HG02623 (cell line): ENCODE measurements around the gene PDE3B.
A peak's percentile ranks its signal among the peaks of the same experiment; 100 is the strongest.
"Not testable (repeated sequence)": the region's sequence is repeated elsewhere in the genome, so short reads cannot be mapped to it uniquely, and the experiment has no call there.

Source experiments
- ATAC-seq: cut with Tn5 transposase; IDR thresholded peaks from one replicate; pipeline ENCODE4 v1.9.1; 2021; ENCODE audit warnings: moderate library complexity; ENCODE audit not compliant: unreplicated experiment

The PDE3B gene

DNA sequence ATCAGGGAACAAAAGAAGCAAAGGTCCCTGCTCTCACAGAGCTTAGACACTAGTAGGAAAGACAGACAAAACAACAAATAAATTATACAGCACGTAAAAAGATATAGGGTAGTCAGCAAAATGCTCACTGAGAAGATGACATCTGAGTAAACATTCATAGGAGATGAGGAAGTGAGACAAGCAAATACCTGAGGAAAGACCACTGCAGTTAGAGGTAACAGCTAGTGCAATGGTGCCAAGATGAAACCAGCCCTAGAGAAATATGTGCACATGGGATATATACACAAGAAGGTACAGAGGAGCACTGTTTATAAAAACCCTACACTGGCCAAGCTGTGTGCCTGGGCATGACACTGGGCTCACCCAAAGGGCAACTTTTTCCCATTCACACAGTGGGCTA is 238.6 kb downstream of the PDE3B start:
- ATAC-seq, result no peak

DNA sequence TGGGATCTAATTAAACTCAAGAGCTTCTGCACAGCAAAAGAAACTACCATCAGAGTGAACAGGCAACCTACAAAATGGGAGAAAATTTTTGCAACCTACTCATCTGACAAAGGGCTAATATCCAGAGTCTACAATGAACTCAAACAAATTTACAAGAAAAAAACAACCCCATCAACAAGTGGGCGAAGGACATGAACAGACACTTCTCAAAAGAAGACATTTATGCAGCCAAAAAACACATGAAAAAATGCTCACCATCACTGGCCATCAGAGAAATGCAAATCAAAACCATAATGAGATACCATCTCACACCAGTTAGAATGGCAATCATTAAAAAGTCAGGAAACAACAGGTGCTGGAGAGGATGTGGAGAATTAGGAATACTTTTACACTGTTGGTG is 240.1 kb downstream of the PDE3B start:
- ATAC-seq, result not testable (repeated sequence)

- ATAC-seq, result no peak
Observed at GRCh38 chr11:14884667-14885273, 241.2 kb downstream of the PDE3B start.

GRCh38 chr11:14886513-14886912 is 242.9 kb downstream of the PDE3B start:
- no peak for ATAC-seq

GRCh38 chr11:14891143-14892035 is 247.8 kb downstream of the PDE3B start:
- ATAC-seq, result peak; percentile 36

- peak; percentile 95 for ATAC-seq
Observed at GRCh38 chr11:14892036-14892556, 248.5 kb downstream of the PDE3B start, which contains the start of gene CYP2R1. Gene CYP2R1 (minus strand): TSS chr11:14892231. CDS start chr11:14892205, 26 bp downstream.

GRCh38 chr11:14892577-14892976 is 249.0 kb downstream of the PDE3B start:
- no peak for ATAC-seq

GRCh38 chr11:14894657-14895598 is 251.3 kb downstream of the PDE3B start:
- ATAC-seq, result no peak

DNA sequence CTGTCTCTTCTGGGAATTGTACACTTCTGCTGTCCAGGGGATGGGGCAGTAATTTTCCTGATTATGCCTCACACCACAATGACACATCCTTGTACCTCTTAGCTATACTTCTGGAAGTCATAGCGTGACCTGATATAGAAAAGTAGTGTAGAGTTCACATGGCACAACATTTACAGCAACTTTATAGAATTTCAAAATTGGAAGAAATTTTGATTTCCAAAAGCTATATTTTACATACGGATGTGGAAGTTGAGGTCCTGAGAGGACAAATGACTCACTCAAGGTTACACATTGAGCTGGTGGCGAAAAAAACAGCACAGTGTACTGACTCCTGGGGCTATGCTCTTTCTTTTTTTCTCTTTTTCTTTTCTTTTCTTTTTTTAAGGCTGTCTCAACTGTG is 254.8 kb downstream of the PDE3B start:
- no peak for ATAC-seq

DNA sequence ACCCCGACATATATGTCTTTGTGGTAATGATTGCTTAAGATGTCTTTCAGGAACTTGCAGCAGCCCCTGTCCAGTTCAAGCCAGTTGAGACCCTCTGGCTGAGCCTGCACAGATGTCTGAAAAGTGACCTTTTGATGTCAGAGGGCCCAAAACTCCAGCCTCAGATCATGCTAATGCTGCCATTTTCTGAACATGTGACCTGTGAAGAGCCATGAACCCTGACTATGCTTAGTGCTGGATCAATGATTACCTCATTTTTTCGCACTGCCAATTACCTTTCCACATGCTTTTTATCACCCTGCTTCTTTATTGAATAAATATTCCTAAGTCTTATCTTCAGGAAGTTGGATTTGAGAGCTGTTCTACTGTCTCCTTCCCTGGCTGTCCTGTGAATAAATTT is 255.3 kb downstream of the PDE3B start:
- no peak for ATAC-seq

DNA sequence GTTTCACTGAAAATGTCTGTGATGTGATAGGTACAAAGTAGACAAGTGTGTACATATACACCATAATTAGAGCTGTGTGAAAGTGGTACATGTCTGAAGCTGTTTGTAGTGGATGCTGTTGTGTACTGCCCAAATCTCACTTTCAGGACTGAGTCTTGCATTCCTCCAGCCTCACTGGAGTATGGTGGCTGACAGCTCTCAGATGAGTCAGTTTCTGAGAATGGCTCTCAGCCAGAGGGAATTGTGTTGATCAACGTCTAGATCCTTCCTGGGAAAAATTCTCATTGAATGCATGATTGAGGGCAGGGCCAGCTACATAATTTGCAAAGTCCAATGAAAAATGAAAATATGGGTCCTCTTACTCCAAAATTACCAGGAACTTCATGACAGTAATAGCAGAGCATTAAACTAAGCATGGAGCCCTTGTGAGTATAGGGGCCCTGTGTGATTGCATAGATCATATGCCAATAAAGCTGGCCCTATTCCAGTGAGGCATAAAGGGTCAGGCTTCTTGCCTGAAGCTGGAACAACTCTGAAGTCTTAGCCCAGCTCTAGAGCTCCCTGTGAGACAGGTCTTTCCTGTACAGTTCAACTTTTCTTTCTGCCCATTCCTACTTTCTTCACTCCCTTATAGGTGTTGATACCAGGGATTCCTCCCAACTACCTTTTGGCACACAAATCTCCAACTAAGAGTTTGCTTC is 259.2 kb downstream of the PDE3B start:
- ATAC-seq, result no peak

DNA sequence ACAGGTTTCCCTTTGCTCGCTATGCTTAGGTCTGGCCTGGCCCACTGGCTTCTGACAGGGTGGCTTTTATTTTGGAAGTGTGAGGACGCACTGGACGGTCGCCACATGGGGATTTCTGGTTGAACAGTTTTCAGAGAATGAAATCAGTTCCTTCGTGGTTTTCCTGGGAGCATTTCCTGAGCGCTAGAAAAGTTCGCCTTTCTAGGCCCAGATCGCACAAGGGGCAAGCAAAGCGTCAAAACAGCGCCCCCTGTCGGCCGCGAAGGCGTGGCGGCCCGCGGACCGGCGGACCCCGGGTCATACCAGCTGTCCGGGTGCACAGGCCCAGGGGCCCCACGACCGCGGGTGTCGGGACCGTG is 261.1 kb downstream of the PDE3B start:
- peak; percentile 43 for ATAC-seq

DNA sequence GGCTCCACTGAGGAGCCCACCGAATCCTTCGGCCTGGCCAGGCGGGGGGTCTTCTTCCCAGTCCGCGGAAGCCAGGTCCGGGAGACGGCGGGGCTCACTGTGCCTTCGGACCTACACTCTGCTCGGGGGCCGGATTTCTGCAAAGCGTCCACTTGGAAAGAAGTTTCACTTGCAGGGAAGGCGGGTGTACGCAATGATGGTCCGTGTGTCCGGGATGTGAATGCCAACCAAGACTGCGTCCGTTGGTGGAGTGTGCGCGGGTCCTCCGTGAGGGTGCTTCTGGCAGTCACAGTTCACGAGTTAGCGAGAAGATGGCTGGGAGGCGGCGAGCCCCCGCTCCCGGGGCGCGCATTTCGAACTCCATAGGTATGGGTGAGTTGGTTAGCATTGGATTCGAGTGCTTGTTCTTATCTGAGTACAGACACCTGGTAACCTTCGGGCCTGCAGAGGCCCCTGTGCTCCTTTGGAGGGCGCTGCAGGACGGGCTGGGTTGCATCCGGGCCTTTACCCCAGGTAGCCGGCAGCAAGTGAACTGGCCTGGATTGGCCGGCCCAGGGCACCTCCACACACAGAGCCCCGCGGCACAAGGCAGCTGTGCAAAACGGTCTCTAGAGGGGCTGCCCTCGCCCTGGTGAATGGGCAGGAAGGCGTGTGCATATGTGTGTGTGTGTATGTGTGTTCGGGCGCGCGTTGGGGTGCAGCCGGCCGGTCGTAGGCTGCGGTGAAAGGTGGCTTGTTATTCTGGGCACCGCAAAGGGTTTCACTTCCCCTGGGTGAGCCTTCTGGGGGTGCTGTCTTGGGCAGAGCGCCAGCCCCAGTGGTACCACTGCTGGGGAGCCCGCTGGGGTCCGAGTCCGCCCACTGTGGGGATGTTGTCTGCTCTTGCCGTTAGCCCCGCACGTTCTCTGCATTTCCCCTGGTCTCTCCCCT is 261.8 kb downstream of the PDE3B start:
- peak; percentile 54 for ATAC-seq

GRCh38 chr11:14906578-14906977 is 263.0 kb downstream of the PDE3B start:
- ATAC-seq, result no peak

GRCh38 chr11:14906993-14907392 is 263.4 kb downstream of the PDE3B start:
- ATAC-seq, result no peak

GRCh38 chr11:14907411-14908213 is 264.0 kb downstream of the PDE3B start:
- peak; percentile 50 for ATAC-seq

DNA sequence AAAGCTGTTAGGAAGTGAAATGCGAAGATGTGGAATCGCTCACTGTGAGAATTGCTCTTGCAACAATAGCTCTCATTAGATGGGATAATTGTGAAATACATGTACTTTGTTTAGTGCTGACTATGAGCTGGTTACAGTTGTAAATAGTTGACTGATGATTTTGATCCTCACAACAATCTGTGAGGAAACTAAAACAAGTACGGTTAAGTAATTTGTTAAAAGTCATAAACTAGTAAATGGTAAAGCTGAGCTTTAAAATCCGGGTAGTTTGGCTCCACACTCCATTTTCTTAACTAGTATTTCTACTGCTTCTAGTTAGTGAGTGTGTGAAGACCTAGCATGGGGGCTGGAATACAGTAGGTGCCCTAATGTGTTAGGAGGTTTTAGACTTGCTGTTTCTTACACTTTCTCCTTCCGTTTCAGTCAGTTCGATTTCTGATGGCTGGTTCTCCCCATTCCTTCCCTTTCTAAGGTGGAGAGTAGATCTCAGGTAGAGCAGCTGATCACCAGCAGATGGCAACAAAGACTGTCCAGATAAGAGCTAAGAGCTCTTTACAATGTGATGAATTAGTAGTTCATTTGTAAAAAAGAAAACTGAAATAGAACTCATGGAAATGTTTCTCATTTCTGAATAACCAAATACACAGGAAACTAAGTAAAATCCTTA is 264.7 kb downstream of the PDE3B start:
- ATAC-seq, result no peak

GRCh38 chr11:14914536-14914935 is 270.9 kb downstream of the PDE3B start:
- no peak for ATAC-seq
